Endodermal cell (in vitro differentiated cells): ENCODE data around the gene BPIFB6. TPM values are rescaled to one million over a fixed set of nuclear protein-coding genes. Genes with fewer than 3 reads are reported as not detected.

Experiments used
- DNase-seq: peaks from one replicate; pipeline ENCODE4 v3.0.0-alpha.2; 2017
- H3K27ac ChIP-seq: 2 replicates; pipeline ENCODE4 v1.5.1; 2013; ENCODE audit warnings: mild to moderate bottlenecking, low read depth, low read length, moderate library complexity
- H3K27me3 ChIP-seq: 2 replicates; pipeline ENCODE4 v1.6.1; 2013; ENCODE audit warnings: mild to moderate bottlenecking, low read length, moderate library complexity; ENCODE audit not compliant: insufficient read depth, control insufficient read depth, poor library complexity, severe bottlenecking
- H3K36me3 ChIP-seq: 2 replicates; pipeline ENCODE4 v1.7.0; 2013; ENCODE audit warnings: mild to moderate bottlenecking, low read length, moderate library complexity; ENCODE audit not compliant: control insufficient read depth, insufficient read depth
- H3K4me1 ChIP-seq: one replicate; pipeline ENCODE4 v1.7.0; 2013; ENCODE audit warnings: low read length; ENCODE audit not compliant: control insufficient read depth, insufficient read depth
- H3K4me3 ChIP-seq: 2 replicates; pipeline ENCODE4 v1.5.1; 2013; ENCODE audit warnings: mild to moderate bottlenecking, low read length, moderate library complexity
- H3K9ac ChIP-seq: 2 replicates; pipeline ENCODE4 v1.6.1; 2013; ENCODE audit warnings: mild to moderate bottlenecking, low read length, moderate library complexity; ENCODE audit not compliant: poor library complexity, severe bottlenecking; ENCODE audit errors: extremely low read depth
- H3K9me3 ChIP-seq: 2 replicates; pipeline ENCODE4 v1.6.1; 2013; ENCODE audit warnings: mild to moderate bottlenecking, low read length, moderate library complexity; ENCODE audit not compliant: control insufficient read depth
- H3K27ac Mint-ChIP-seq: 2 replicates; pipeline ENCODE4 v1.8.0; 2020; ENCODE audit warnings: mixed read lengths
- H3K27me3 Mint-ChIP-seq: 2 replicates; pipeline ENCODE4 v1.8.0; 2021; ENCODE audit warnings: mild to moderate bottlenecking, mixed read lengths; ENCODE audit not compliant: insufficient read depth
- H3K36me3 Mint-ChIP-seq: 2 replicates; pipeline ENCODE4 v1.8.0; 2020; ENCODE audit warnings: low read depth, mixed read lengths
- H3K4me1 Mint-ChIP-seq: 2 replicates; pipeline ENCODE4 v1.8.0; 2020; ENCODE audit warnings: mixed read lengths
- H3K4me3 Mint-ChIP-seq: 2 replicates; pipeline ENCODE4 v1.8.0; 2020; ENCODE audit warnings: mild to moderate bottlenecking, moderate library complexity, mixed read lengths
- H3K9me3 Mint-ChIP-seq: 2 replicates; pipeline ENCODE4 v1.8.0; 2020; ENCODE audit warnings: mild to moderate bottlenecking, mixed read lengths
- WGBS, 2 experiments: methylation state at CpG; one replicate each; pipeline versions ENCODE4 v1.1.5 to v1.1.7; 2013; ENCODE audit warnings: missing lambda C conversion rate in 2 of 2, mixed read lengths in 1 of 2; ENCODE audit not compliant: insufficient coverage in 1 of 2, insufficient read length in 1 of 2; 5-methylcytosine and 5-hydroxymethylcytosine counted together
- total RNA-seq, 2 donors: library from RNA; stranded (reverse); fragmentation: NEBNext Ultra II Directional in 1 of 2; extraction: Animal tissue kit (Norgen Biotek cat#: 25700) in 1 of 2; gene quantifications; 2 replicates in 1 of 2; 3 replicates in 1 of 2; pipeline ENCODE4 v1.2.1, GENCODE V29; 2021
- TF ChIP-seq, protein P1 (sequence below): fragments of 200-600 bp; sonication (generic); conservative IDR thresholded peaks from 2 replicates; pipeline ENCODE4 v1.5.0; 2021; ENCODE audit warnings: antibody characterized with exemption, mild to moderate bottlenecking

The BPIFB6 gene
- total RNA-seq, 2 donors from 2014 or later = not detected

DNA sequence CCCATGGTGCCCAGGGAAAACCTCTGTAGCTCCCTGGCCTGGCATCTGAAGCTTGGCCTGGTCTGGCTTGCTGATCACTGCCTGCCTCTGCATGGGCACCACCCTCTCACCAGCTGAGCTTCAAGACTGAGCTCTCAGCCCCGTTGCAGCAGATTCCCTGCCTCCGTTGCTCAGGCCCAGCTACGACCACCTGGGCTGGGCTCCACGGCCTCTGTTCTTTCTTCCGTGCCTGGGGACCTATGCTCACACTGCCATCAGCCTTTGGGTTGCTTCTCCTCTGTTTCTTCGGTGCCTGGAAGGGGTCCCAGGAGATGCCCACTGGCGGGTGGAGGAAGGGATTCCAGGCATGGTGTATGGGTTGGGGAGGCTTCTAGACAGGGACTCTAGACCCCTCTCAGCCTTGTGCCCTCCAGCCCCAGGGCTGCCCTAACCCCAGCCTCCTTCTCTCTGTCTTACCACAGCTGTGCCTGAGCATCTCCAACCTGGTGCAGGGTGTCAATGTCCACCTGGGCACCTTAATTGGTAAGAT lies 14.8 kb upstream of the BPIFB6 start:
- 93 to 94% methylated on average over 5 to 7 of the region's 7 CpGs for WGBS, 2 experiments

DNA sequence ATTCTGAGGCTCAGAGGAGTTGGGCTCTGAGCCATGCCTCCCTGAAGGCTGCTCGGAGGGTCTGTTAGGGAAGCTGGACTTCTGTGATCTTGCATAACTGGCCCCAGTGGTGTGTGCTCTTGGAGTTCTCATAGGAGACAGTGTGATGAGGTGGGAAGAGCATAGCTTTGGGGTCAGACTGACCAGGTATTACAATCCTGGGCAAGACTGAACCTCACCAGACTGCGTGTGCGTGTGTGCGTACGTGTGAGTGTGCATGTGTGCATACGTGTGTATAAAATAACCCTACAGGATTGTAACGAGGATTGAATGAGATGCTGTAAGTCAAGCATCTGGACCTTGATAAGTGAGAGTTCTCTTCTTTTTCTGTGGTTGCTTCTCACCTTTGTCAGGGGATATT lies 13.9 kb upstream of the BPIFB6 start:
- Mint-ChIP-seq H3K4me1 (peaks cover 14% of the 10 kb centered on the region), H3K9me3 (no peaks in the 10 kb centered on the region), H3K27ac (no peak overlapping the region), H3K36me3 (no peaks in the 10 kb centered on the region), H3K4me3 (no peak overlapping the region), H3K27me3 (peaks cover 26% of the 10 kb centered on the region)
- Histone ChIP-seq H3K27me3 (no peaks in the 10 kb centered on the region), H3K9ac (no peak overlapping the region), H3K27ac (no peak overlapping the region), H3K9me3 (no peaks in the 10 kb centered on the region), H3K4me3 (no peak overlapping the region), H3K36me3 (no peaks in the 10 kb centered on the region), H3K4me1 (no peaks in the 10 kb centered on the region)
- TF ChIP-seq, protein P1, sequence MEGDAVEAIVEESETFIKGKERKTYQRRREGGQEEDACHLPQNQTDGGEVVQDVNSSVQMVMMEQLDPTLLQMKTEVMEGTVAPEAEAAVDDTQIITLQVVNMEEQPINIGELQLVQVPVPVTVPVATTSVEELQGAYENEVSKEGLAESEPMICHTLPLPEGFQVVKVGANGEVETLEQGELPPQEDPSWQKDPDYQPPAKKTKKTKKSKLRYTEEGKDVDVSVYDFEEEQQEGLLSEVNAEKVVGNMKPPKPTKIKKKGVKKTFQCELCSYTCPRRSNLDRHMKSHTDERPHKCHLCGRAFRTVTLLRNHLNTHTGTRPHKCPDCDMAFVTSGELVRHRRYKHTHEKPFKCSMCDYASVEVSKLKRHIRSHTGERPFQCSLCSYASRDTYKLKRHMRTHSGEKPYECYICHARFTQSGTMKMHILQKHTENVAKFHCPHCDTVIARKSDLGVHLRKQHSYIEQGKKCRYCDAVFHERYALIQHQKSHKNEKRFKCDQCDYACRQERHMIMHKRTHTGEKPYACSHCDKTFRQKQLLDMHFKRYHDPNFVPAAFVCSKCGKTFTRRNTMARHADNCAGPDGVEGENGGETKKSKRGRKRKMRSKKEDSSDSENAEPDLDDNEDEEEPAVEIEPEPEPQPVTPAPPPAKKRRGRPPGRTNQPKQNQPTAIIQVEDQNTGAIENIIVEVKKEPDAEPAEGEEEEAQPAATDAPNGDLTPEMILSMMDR = no peak
- WGBS, 2 experiments = 93 to 95% methylated on average over 5 to 7 of the region's 7 CpGs
- no peak for DNase-seq

More for the DNA sequence above, 14.8 kb upstream of the BPIFB6 start:
- Mint-ChIP-seq H3K9me3 (no peaks in the 10 kb centered on the region), H3K36me3 (no peaks in the 10 kb centered on the region), H3K27ac (no peak overlapping the region), H3K4me1 (peaks cover 14% of the 10 kb centered on the region), H3K27me3 (peaks cover 26% of the 10 kb centered on the region), H3K4me3 (no peak overlapping the region)
- Histone ChIP-seq H3K4me3 (no peak overlapping the region), H3K4me1 (no peaks in the 10 kb centered on the region), H3K9me3 (no peaks in the 10 kb centered on the region), H3K27ac (no peak overlapping the region), H3K9ac (no peak overlapping the region), H3K27me3 (no peaks in the 10 kb centered on the region), H3K36me3 (no peaks in the 10 kb centered on the region)
- DNase-seq = no peak
- TF ChIP-seq, protein P1 = no peak

DNA sequence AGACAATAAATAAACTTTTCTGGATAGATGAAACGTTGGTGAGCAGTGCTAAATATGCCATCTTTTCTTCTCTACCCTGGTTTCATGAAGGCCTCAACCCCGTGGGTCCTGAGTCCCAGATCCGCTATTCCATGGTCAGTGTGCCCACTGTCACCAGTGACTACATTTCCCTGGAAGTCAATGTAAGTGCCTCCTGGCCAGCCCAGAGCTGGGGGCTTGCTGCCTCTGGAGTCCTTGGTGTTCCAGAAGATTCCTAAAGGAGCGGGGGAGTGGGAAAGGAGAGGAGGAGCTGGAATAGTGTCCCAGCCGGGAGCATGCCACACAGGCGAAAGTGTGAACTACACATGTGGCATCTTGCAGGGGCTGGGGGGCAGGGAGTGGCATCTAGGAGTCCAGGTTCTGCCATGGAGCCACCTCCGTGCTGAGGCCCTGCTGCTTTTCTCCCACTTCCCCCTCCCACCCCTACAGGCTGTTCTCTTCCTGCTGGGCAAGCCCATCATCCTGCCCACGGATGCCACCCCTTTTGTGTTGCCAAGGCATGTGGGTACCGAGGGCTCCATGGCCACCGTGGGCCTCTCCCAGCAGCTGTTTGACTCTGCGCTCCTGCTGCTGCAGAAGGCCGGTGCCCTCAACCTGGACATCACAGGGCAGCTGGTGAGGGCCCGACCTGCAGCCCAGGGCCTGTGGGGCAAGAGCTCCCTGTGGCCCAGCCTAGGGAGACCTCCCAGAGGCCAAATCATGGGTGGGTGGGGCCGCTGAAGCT lies 13.1 kb upstream of the BPIFB6 start:
- no peak overlapping the region for H3K4me3 ChIP-seq
- DNase-seq = no peak
- no peaks in the 10 kb centered on the region for H3K36me3 Mint-ChIP-seq
- no peak overlapping the region for H3K4me3 Mint-ChIP-seq
- H3K27ac Mint-ChIP-seq = no peak overlapping the region
- TF ChIP-seq, protein P1 = no peak
- 92 to 93% methylated on average over 5 to 14 of the region's 14 CpGs for WGBS, 2 experiments
- no peaks in the 10 kb centered on the region for H3K27me3 ChIP-seq
- H3K27me3 Mint-ChIP-seq = peaks cover 26% of the 10 kb centered on the region
- no peaks in the 10 kb centered on the region for H3K36me3 ChIP-seq
- no peaks in the 10 kb centered on the region for H3K9me3 Mint-ChIP-seq
- no peak overlapping the region for H3K27ac ChIP-seq
- H3K9ac ChIP-seq = no peak overlapping the region
- peaks cover 14% of the 10 kb centered on the region for H3K4me1 Mint-ChIP-seq
- no peaks in the 10 kb centered on the region for H3K9me3 ChIP-seq
- H3K4me1 ChIP-seq = no peaks in the 10 kb centered on the region
